ENCODE measurements around the gene PIM3.

PIM3 gene

GRCh38 chr22:49992921-49993648 is 32.5 kb downstream of the PIM3 start:
- FAIRE-seq, result no peak

DNA sequence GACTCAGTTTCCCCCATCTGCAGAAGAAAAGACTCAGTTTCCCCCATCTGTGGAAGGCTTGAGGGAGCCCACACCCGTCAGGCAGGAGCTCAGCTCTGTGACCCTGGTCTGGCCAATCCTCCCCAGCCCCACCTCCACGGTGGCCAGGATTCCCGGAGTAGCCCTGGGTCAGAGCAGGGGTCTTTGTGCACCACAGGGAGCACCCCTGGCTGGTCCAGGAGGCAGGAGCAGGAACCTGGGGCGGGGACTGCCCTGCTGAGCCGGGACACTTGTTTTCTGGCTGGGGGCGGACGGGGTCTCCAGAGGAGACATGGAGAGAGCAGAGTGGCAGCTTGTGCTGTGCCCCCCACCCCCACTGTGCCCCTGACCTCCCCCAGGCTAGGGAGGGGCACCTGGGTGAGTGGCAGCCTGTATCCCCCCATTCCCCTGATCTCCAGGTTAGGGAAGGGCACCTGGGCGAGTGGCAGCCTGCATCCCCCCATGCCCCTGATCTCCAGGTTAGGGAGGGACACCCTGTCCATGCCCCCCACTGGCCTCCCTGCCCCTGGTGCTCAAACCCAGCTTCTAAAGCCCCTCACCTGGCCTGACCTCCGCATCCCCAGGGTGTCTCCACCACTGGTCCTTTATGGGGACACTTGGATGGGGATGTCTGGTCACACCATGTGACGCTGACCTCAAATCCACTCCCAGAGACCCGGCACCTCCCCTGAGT is 33.2 kb downstream of the PIM3 start:
- FAIRE-seq, result no peak

DNA sequence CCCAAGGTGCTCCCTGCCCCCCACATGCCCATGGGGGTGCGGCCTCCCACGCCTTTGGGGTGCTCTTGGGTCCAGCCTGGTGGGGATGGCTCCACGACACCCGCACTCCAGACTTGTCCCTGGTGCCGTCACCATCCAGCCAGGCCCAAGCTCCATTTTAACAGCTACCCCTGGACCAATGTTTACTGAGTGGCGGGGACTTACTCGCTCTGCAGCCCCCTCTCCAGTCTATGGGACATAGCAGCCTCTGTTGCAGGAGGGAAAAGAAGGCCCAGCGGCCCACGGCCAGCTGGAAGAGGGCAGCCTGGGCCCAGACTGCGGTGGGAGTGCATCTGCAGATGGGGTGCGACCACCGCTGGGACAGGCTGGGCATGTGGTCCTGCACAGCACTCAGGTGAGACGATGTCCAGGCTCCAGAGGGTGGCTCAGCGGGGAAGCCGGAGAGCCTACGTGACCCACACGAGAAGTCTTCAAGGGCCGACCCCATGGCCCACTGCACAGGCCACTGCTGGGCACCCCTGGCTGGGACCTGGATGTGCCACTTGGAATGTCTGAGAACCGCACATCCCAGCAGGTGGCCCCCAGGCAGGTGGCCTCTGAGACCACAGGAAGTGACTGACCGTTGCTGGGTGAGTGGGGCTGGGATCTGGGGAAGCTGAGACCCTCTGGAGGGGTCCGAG is 33.9 kb downstream of the PIM3 start:
- no peak for FAIRE-seq

- no peak for FAIRE-seq
These were observed 34.4 kb downstream of the PIM3 start for GRCh38 chr22:49995041-49995360.

DNA sequence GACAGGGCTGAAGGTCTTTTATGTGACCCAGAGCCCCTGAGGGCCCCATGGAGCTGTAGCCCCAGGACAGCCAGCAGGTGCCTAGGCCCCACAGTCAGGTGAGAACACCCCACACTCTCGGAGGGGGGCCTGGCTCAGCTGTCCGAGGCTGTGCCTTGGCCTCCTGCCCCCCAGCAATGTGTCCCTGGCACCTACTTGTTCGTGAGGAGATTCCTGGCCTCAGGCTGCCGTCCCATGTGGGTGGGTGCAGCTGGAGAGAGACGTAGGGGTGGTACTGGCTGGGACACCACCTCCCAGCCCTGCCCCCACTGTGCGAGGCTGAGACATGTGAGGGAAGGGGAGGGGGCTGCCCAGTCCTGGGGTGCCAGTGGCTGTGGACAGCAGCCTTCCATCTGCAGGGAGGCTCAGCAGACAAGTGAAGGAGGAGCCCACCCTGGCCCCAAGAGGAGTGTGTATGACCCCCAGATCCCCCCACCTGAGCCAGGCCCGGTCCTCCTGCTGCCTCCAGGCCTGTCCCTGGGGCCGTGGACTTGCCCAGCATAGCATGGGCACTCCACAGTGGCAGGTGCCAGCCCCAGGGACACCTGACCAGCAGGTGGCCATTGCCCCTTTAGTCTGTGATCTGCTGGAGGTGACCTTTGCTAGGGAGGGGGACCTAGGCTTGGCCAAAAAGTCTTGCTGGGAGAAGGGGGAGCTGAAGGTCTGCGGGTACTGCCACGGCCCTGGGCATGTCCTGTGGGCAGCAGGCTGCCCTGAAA is 35.0 kb downstream of the PIM3 start:
- no peak for FAIRE-seq

- FAIRE-seq, result no peak
These were observed 35.5 kb downstream of the PIM3 start for GRCh38 chr22:49996119-49996517.

- no peak for FAIRE-seq
These were observed 36.1 kb downstream of the PIM3 start for GRCh38 chr22:49996518-49997250.

DNA sequence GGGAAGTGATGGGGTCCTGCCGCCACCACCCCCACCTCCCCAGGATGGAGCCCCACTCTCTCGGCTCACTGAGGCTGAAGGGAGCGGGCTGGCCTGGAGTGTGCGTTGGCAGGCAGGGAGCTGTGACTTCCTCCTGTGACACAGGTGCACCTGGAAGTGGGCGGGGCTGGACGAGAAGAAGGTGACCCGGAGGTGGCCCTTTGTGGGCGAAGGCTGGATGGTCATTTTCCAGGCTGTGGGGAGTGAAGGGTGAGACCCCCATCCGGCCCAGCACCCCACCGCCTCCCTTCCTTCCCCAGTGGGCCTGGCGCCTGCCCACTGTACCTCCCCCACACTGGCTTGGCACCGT is 36.7 kb downstream of the PIM3 start:
- FAIRE-seq, result no peak

DNA sequence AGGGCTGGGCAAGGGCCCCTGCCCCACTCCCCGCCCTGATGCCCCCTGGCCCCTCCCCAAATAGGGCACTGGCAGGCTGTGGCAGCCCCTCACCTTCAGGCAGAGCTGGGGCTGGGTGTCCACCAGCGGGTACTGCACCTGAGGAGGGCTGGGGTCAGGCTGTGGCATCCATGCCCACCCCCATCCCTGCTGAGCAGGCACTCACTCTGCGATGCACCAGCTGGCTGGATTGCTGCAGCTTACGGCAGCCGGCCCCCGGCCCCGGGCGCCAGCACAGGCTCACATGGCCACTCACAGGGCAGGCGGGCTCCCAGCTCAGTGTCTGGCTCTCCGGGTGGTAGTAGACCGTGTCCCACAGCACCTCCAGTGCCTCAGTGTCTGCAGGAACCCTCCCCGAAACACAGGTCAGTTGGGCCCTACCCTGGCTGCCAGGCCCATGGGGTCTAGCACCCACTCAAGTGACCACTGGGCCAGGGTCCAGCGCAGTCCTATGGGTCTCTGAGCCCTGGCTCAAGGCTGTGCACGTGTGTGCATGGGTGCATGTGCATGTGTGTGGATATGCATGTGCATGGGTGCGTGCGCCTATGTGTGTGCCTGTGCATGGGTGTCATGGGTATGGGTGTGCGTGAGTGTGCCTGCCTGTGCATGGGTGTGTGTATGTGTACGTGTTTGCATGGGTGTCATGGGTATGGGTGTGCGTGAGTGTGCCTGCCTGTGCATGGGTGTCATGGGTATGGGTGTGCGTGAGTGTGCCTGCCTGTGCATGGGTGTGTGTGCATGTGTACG is 37.6 kb downstream of the PIM3 start:
- FAIRE-seq, result no peak

GRCh38 chr22:49998718-49999062 is 38.1 kb downstream of the PIM3 start:
- FAIRE-seq, result no peak

- no peak for FAIRE-seq
These were observed 38.7 kb downstream of the PIM3 start for GRCh38 chr22:49999063-49999945.

DNA sequence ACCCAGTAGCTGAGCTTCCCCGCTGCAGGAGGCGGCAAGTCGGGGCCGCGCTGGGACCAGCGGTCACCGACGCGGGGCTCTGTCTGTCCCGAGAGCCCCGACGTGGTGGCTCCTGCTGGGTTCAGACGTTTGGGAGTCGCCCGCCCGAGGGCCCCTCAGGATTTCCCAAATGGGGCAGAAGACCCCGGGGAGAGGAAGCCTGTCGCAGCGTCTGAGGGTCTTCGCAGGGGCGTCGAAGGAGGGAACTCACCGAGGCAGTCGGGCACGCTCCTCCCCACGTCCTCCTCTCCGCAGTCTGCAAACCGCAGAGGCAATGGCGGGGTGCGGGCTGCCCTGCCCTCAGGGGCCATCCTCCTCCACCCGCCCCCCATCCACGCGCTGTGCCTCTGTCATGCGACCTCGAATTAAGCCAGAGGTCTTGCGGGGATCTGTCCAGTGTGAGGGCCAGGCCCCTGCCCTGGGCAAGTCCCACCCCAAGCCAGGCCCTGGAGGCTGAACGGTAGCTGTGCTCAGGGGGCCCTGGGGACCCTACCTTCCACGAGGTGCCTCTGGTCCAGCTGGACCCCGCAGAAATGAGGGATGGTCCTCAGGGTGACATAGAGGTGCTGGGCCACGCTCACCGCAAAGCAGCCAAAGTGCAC is 39.5 kb downstream of the PIM3 start:
- FAIRE-seq, result no peak

- FAIRE-seq, result no peak
These were observed 40.2 kb downstream of the PIM3 start for GRCh38 chr22:50000587-50001387.

DNA sequence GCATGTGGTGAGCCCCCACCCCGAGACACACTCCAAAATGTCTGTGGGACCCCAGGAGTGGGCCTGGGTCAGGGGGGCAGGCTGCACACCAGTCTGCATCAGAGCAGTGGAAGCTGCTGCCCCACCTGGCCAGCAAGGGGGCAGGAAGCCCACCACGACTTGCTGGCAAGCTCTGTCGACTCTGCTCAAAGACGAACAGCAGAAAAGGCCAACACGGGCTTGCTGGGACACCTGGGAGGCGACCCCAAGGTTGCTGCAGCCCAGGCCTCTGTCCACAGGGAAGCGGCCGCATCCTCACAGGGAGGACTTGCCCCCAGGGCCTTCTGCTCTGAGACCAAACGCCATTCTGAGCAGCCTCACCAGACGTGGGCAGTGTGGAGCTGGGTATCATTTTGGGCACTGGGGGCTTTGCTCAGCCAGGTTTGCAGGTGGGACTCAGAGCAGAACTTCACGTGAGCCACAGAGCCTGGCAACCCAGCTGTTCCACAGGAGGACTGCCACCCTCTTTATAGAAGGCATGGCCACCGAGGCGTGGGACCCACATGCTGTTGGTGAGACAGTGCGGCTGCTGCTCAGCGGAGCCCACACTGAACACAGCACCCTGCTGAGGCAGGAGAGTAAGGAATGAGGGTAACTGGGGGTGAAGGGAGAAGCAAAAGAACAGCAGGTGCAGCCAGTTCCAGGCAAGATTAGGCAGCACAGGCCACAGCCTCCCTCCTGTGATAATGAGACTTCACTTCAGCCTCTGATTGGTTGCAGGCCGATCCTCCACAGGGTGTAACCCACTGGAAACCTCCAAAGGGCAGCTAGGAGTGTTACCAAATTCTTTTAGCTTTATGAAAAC is 41.0 kb downstream of the PIM3 start:
- FAIRE-seq, result no peak

GRCh38 chr22:50002791-50003190 is 42.2 kb downstream of the PIM3 start:
- no peak for FAIRE-seq

DNA sequence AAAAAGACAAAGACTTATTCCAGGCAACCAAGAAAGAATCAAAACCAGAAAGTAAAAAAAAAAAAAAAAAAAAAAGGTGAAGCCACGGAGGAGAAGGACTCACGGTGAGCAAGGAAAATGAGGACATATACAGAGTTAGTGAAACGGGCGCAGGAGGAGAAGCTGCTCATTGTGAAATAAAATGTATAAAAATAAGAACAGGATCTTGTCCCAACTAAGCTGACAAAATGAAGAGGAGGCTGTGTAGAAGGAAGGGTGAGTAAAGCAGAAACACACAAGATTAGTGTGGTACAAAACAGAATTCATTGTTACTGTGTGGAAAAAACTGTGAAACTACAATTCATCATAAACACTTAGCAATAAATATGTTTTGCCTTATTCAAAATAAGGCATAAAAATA is 44.3 kb downstream of the PIM3 start:
- FAIRE-seq, result no peak

DNA sequence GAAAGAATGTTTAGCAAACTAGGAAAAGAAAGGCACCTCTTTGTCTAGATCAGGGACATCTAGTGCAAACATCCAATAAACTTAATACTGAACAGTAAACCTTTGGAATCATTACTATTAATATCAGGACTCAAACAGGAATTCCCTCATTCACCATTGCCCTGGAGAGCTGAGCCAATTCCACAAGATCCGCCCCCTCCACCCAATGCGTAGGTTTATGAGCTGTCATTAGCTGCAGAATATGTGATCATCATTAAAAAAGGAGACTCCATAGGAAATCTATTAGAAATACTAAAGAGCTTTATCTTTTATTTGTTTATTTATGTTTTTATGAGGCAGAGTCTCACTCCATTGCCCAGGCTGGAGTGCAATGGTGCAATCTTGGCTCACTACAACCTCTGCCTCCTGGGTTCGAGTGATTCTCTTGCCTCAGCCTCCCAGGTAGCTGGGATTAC is 46.5 kb downstream of the PIM3 start:
- no peak for FAIRE-seq
